ENCODE results near the gene FAM13A.

DNA sequence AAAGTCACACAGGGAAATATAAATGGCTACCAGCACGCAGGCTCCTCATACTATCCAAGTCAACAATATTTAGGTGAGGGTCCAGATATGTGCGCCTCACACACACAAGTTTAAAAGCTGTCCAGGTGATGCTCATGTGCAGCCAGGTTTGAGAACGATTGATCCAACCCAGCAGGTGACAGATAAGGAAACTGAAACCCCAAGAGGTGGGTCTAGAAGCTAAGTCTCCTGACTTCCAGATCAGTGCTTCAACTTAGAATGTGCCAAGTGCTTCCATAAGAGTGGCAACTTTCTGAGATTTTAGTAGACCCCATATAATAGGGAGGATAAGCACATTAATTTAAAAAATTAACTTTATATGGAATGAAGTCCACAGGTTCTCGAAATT, 304.9 kb downstream of the FAM13A start:
- TF ChIP-seq, protein P1, sequence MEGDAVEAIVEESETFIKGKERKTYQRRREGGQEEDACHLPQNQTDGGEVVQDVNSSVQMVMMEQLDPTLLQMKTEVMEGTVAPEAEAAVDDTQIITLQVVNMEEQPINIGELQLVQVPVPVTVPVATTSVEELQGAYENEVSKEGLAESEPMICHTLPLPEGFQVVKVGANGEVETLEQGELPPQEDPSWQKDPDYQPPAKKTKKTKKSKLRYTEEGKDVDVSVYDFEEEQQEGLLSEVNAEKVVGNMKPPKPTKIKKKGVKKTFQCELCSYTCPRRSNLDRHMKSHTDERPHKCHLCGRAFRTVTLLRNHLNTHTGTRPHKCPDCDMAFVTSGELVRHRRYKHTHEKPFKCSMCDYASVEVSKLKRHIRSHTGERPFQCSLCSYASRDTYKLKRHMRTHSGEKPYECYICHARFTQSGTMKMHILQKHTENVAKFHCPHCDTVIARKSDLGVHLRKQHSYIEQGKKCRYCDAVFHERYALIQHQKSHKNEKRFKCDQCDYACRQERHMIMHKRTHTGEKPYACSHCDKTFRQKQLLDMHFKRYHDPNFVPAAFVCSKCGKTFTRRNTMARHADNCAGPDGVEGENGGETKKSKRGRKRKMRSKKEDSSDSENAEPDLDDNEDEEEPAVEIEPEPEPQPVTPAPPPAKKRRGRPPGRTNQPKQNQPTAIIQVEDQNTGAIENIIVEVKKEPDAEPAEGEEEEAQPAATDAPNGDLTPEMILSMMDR (IDR thresholded peaks at IDR 0.05) = no peak
- TF ChIP-seq POLR2A (IDR thresholded peaks at IDR 0.05) = no peak

All from uterus (tissue), 2 donors.